Measurements from ENCODE around the gene POMGNT2.

Gene POMGNT2

GRCh38 chr3:43043793-43044192 lies 62.1 kb downstream of the POMGNT2 start:
- no peak for DNase-seq (ENCODE audit: low read depth in 2 of 2)

GRCh38 chr3:43043071-43043766 lies 62.7 kb downstream of the POMGNT2 start:
- no peak for DNase-seq (ENCODE audit: low read depth in 2 of 2)

GRCh38 chr3:43041517-43041916 lies 64.4 kb downstream of the POMGNT2 start:
- no peak for DNase-seq (ENCODE audit: low read depth in 2 of 2)

- no peak for DNase-seq (ENCODE audit: low read depth in 2 of 2)
These were observed 67.9 kb downstream of the POMGNT2 start for GRCh38 chr3:43038010-43038409.

- no peak for DNase-seq (ENCODE audit: low read depth in 2 of 2)
These were observed 69.1 kb downstream of the POMGNT2 start for GRCh38 chr3:43036621-43037423.

- no peak for DNase-seq (ENCODE audit: low read depth in 2 of 2)
These were observed 70.0 kb downstream of the POMGNT2 start for GRCh38 chr3:43035801-43036365.

- no peak for DNase-seq (ENCODE audit: low read depth in 2 of 2)
These were observed 71.0 kb downstream of the POMGNT2 start for GRCh38 chr3:43034911-43035310.

- DNase-seq (ENCODE audit: low read depth in 2 of 2), result no peak
These were observed 71.7 kb downstream of the POMGNT2 start for GRCh38 chr3:43034200-43034599.

GRCh38 chr3:43032646-43033628 lies 72.9 kb downstream of the POMGNT2 start:
- DNase-seq (ENCODE audit: low read depth in 2 of 2), result no peak

- DNase-seq (ENCODE audit: low read depth in 2 of 2), result no peak
These were observed 73.9 kb downstream of the POMGNT2 start for GRCh38 chr3:43031889-43032545.

- DNase-seq (ENCODE audit: low read depth in 2 of 2), result no peak
These were observed 74.4 kb downstream of the POMGNT2 start for GRCh38 chr3:43031485-43031884.

- DNase-seq (ENCODE audit: low read depth in 2 of 2), result no peak
These were observed 75.5 kb downstream of the POMGNT2 start for GRCh38 chr3:43030162-43030935.

Measured in stimulated activated CD4-positive, alpha-beta T cell treated with anti-CD3 and anti-CD28 coated beads, Interleukin-1b, Interleukin-23, amount 100 ng/mL, for 4 hours (primary cell).